RWPE2 (cell line): ENCODE measurements around the gene GAS5.

Experiments
- ATAC-seq: fragments of 200-7000 bp; cut with Tn5 transposase; 3 replicates; pipeline ENCODE4 v1.9.1; 2021; ENCODE audit warnings: low read depth
- DNase-seq: peaks from one replicate; pipeline ENCODE4 v3.0.0-alpha.2; 2020; ENCODE audit warnings: low spot score
- H3K27ac ChIP-seq: fragments of 450-650 bp; 2 replicates; pipeline ENCODE4 v1.5.1; 2017; ENCODE audit warnings: mild to moderate bottlenecking; ENCODE audit not compliant: poor library complexity, severe bottlenecking
- H3K27me3 ChIP-seq: fragments of 250-450 bp; sonication (Bioruptor Pico); 2 replicates; pipeline ENCODE4 v1.5.1; 2021; ENCODE audit warnings: mild to moderate bottlenecking, moderate library complexity; ENCODE audit not compliant: insufficient read depth, poor library complexity, severe bottlenecking
- H3K36me3 ChIP-seq: fragments of 250-450 bp; sonication (Bioruptor Pico); 2 replicates; pipeline ENCODE4 v1.5.1; 2020; ENCODE audit warnings: low read depth, mild to moderate bottlenecking, moderate library complexity
- H3K4me1 ChIP-seq: fragments of 250-450 bp; sonication (Bioruptor Pico); 2 replicates; pipeline ENCODE4 v1.5.1; 2021; ENCODE audit warnings: mild to moderate bottlenecking, moderate library complexity; ENCODE audit not compliant: insufficient read depth, poor library complexity, severe bottlenecking
- H3K4me3 ChIP-seq: fragments of 250-450 bp; sonication (Bioruptor Pico); 2 replicates; pipeline ENCODE4 v1.5.1; 2021; ENCODE audit warnings: mild to moderate bottlenecking, moderate library complexity; ENCODE audit not compliant: severe bottlenecking
- H3K9me3 ChIP-seq: fragments of 250-450 bp; sonication (Bioruptor Pico); 2 replicates; pipeline ENCODE4 v1.5.1; 2021; ENCODE audit warnings: mild to moderate bottlenecking, moderate library complexity; ENCODE audit not compliant: severe bottlenecking
- TF ChIP-seq, protein P1 (sequence below): fragments of 450-650 bp; IDR thresholded peaks from one replicate; pipeline ENCODE4 v1.5.1; 2017; ENCODE audit warnings: mild to moderate bottlenecking, moderate library complexity; ENCODE audit not compliant: poor library complexity, severe bottlenecking

The GAS5 gene

DNA sequence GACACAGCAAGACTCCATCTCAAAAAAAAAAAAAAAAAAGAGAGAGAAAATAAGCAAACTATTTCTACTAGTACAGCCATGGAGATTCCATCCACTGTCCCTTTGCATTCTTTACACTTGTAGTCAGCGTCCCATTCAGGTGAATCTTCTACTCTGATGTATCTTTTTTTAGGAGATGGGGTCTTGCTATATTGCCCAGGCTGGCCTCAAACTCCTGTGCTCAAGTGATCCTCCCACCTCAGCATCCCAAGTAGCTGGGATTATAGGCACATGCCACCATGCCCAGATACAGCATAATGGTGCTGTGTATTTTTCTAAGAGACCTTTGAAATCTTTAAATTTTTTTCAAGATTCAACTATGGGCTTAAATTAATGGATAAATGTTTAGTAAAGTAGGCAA is 35.0 kb downstream of the GAS5 start:
- Histone ChIP-seq H3K27me3 (no peaks in the 10 kb centered on the region), H3K4me3 (no peak overlapping the region), H3K4me1 (peaks cover 3% of the 10 kb centered on the region), H3K9me3 (no peaks in the 10 kb centered on the region), H3K27ac (no peak overlapping the region), H3K36me3 (peaks cover 90% of the 10 kb centered on the region)
- no peak for DNase-seq
- TF ChIP-seq, protein P1, sequence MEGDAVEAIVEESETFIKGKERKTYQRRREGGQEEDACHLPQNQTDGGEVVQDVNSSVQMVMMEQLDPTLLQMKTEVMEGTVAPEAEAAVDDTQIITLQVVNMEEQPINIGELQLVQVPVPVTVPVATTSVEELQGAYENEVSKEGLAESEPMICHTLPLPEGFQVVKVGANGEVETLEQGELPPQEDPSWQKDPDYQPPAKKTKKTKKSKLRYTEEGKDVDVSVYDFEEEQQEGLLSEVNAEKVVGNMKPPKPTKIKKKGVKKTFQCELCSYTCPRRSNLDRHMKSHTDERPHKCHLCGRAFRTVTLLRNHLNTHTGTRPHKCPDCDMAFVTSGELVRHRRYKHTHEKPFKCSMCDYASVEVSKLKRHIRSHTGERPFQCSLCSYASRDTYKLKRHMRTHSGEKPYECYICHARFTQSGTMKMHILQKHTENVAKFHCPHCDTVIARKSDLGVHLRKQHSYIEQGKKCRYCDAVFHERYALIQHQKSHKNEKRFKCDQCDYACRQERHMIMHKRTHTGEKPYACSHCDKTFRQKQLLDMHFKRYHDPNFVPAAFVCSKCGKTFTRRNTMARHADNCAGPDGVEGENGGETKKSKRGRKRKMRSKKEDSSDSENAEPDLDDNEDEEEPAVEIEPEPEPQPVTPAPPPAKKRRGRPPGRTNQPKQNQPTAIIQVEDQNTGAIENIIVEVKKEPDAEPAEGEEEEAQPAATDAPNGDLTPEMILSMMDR, result no peak
- ATAC-seq, result no peak

DNA sequence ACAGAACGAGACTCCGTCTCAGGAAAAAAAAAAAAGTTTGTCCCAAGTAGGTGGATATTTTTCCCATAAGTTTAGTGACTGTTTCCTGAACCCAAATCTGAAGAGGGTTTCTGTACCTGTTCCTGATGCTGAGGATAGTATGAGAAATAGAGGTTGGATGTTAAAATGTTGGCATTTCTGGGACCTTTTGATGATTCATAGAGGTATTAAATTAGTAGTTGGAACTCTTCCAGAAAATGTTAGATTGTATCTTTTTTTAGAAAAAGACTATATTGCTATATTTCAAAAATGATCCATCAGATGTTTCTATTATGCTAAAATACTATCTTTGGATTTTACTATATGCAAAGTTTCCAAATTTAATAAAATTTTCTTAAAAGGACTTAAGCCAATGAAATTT is 40.2 kb downstream of the GAS5 start:
- H3K27ac ChIP-seq, result no peak overlapping the region
- DNase-seq, result no peak
- H3K4me3 ChIP-seq, result no peak overlapping the region
- H3K27me3 ChIP-seq, result no peaks in the 10 kb centered on the region
- TF ChIP-seq, protein P1, result no peak
- H3K4me1 ChIP-seq, result peaks cover 10% of the 10 kb centered on the region
- ATAC-seq, result no peak
- no peaks in the 10 kb centered on the region for H3K9me3 ChIP-seq
- H3K36me3 ChIP-seq, result peaks cover 51% of the 10 kb centered on the region

DNA sequence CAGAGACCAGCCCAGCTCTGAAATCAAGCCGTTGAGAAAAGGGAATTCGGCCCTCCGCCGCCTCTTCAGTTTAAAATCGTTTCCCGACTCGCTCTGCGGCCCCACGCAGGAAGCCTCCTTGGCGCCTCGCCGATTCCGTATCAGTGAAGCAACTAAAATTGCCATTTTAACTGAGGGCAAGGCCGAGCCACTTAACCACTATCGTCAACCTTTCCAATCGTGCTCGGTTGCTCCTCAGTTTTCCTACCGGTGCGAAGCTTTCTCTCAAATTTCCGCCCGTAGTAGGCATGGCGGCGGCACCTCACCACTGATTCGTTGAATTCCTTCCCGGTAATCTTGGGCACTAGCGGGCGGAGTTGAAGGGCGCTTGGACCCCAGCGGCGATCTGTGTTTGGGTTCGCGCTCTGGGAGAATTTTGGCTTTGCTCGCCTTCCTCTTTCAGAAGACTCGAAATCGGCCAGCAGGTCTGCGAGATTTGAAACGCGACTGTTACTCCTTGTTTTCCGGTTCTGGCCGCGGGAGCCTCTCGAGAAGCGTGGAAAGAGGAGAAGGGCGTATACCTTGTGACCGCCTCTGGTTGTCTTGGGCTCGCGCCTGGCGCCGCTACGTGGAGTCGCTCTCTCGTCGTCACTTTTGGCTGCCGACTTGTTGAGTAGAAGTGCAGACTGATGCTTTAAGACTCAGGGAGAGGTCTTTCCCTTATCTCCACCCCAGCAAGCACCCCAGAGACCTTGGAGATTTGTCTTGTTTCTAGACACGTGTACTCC is 43.3 kb downstream of the GAS5 start, which contains the start of the genes CENPL and DARS2:
Gene CENPL, minus strand, starts transcription at position 569 of the 767 bp plus-strand sequence. CDS start 13,584 bp downstream, outside the sequence.
Gene DARS2, plus strand, starts transcription at position 359 of the 767 bp plus-strand sequence. CDS start 557 bp downstream, outside the sequence.
- Histone ChIP-seq H3K36me3 (peaks cover 51% of the 10 kb centered on the region), H3K27me3 (no peaks in the 10 kb centered on the region), H3K4me1 (peaks cover 16% of the 10 kb centered on the region), H3K4me3 (peak within 1 kb of the TSS; percentile 75), H3K27ac (peak within 1 kb of the TSS; percentile 87), H3K9me3 (no peaks in the 10 kb centered on the region)
- TF ChIP-seq, protein P1, result no peak
- ATAC-seq, result peak; percentile 94
- DNase-seq, result peak; percentile 90

DNA sequence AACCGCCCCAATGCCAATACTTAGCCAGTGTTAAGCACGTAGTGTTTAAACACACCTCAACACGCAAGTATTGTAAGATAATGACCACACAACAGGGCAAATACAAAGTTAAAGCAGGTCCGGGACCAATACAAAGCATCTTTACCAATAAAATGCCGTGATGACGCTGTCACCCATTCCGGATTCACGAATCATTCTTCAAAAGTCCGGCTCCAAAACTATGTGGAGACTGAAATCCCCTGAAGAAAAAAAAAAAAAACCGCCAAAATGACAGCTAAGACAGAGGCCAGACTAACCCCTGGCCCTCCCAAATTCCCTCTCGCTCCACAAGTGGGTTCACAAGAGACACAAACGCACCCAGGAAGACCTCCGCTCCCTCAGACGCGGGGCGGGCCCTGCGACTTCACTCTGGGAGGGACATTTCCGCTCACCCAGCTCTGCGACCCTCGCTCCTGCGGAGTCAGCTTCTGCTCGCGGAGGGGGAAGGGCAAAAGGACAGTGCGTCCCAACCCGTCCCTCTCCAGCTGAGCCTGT is 43.9 kb downstream of the GAS5 start:
- Histone ChIP-seq H3K9me3 (no peaks in the 10 kb centered on the region), H3K36me3 (peaks cover 51% of the 10 kb centered on the region), H3K4me3 (peak overlapping the region; percentile 75), H3K4me1 (peaks cover 16% of the 10 kb centered on the region), H3K27ac (peak overlapping the region; percentile 87), H3K27me3 (no peaks in the 10 kb centered on the region)
- DNase-seq (no peak), ATAC-seq (peak; percentile 30)
- TF ChIP-seq, protein P1, result no peak

DNA sequence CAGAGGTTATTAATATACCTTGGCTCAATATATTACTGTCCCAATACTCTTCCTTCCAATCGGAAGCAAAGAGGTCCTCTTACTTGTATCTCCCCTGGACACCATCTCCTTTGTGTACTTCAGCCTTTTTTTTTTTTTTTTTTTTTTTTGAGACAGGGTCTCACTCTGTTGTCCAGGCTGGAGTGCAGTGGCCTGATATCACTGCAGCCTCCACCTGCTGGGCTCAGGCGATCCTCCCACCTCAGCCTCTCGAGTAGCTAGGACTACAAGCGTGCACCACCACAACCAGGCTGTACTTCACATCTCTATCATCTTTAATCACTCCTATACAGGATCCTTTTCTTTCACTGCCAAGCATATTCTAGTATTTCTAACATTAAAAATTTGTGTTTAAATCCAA is 46.1 kb downstream of the GAS5 start:
- H3K27me3 ChIP-seq, result no peaks in the 10 kb centered on the region
- ATAC-seq, result no peak
- DNase-seq, result no peak
- H3K4me1 ChIP-seq, result peaks cover 9% of the 10 kb centered on the region
- H3K36me3 ChIP-seq, result peaks cover 49% of the 10 kb centered on the region
- H3K9me3 ChIP-seq, result no peaks in the 10 kb centered on the region
- no peak overlapping the region for H3K4me3 ChIP-seq
- TF ChIP-seq, protein P1, result no peak
- H3K27ac ChIP-seq, result no peak overlapping the region
